Activated CD4-positive, alpha-beta T cell treated with anti-CD3 and anti-CD28 coated beads, Interleukin-2, Interleukin-4, amounts not matched to agents 100 ng/mL and 50 ng/mL, durations not matched to agents 16 hours and 8 hours (primary cell): Measurements from ENCODE around the gene FMN1.

Experiments used
- DNase-seq: peaks from one replicate; pipeline ENCODE4 v3.0.0-alpha.2; 2020; ENCODE audit warnings: low spot score

FMN1 gene

GRCh38 chr15:33048255-33048654 is 146.3 kb downstream of the FMN1 start:
- no peak for DNase-seq

GRCh38 chr15:33047077-33047476 is 147.4 kb downstream of the FMN1 start:
- DNase-seq, result no peak

GRCh38 chr15:33046329-33046728 is 148.2 kb downstream of the FMN1 start:
- DNase-seq, result no peak

- DNase-seq, result no peak
These were observed 149.3 kb downstream of the FMN1 start for GRCh38 chr15:33045066-33045810.

DNA sequence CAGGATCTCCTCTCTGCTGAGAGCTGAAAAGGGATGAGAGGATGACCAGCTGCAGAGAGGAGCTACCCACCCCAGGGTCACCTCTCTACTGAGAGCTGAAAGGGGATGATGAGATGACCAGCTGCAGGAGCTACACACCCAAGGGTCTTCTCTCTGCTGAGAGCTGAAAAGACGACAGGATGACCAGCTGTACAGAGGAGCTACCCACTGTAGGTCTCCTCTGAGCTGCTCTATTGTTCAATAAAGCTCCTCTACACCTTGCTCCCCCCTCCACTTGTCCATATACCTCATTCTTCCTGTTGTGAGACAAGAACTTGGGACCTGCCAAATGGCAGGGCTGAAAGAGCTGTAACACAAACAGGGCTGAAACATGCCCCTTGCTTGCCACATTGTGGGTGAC is 149.9 kb downstream of the FMN1 start:
- no peak for DNase-seq

DNA sequence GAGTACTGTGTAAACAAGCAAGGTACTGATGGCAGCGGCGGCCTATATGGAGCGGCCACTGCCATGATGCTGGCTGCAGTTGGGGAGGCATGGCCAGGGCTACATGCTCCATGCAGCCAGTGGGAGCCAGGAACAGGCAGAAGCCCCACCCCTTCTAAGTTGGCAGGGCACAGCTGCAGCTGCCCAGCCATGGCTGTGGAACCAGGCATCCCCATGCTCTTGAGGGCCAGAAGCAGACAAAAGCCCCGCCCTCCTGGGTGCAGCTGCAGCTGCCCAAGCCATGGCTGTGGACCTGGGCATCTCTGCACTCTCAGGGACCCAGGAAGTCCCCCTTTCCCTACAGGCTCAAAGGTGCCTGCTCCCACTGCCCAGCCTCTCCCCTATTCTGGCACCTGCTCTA is 150.9 kb downstream of the FMN1 start:
- DNase-seq, result no peak

DNA sequence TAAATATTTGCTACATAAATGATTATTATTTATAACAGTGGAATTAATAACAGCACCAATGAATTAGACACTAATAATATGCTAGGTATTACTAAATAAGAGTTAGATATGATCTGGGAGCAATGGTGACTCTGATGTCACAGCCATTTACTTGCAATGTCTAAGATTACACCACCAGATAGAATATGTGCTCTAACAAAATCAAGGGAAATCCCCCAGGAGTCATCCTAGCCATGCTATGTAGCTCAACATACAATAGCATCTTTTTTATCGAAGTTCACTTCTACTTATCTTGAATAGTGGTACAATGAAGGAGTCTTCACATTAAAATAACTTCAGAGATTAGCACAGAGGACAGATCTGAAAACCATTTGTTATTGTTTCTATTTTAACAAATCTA is 154.0 kb downstream of the FMN1 start:
- DNase-seq, result no peak

- no peak for DNase-seq
These were observed 159.9 kb downstream of the FMN1 start for GRCh38 chr15:33034588-33034987.

GRCh38 chr15:33032053-33032452 is 162.5 kb downstream of the FMN1 start:
- DNase-seq, result no peak

GRCh38 chr15:33031324-33031821 is 163.1 kb downstream of the FMN1 start:
- DNase-seq, result no peak

DNA sequence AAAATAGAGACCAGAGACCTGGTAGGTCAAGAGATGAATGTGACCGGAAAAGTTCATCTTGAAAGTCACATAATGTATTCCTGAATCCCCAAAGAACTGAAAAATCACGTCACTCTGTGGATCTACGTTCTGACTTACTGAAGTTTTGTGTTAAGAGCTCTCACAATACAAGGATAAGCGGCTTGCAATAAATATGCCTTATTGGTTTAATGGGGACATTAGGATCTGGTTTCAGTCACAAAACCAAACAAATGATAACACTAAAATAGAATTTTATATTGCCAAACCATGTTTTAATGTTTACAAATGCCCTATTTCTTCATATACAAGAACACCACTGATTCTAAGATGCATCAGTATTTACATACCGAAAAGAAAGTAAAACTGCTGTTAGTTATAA is 164.2 kb downstream of the FMN1 start:
- no peak for DNase-seq

DNA sequence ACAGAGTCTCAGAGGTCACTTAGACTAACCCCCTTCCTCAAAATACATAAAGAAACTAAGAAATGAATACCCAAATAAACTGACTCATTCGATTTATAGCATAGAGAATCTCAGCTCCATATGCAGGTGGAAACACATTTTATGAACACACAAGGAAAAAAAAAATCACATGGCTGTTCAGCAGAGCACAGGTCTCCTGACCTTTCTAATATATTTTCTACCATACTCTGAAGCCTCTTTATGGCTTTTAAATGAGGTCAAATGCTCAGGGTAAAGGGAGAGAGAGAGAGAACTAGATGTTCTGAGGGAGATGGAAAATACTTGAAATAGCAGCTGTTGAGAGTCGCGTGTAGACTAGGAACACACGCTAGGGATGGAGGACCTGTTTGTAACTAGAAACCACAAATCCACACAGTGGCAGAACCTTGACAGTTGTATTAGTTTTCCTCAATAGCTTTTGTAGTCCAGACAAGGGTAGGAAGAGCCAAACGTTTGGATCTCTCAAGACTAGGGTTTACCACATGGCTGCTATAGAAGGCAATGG is 165.3 kb downstream of the FMN1 start:
- DNase-seq, result no peak

DNA sequence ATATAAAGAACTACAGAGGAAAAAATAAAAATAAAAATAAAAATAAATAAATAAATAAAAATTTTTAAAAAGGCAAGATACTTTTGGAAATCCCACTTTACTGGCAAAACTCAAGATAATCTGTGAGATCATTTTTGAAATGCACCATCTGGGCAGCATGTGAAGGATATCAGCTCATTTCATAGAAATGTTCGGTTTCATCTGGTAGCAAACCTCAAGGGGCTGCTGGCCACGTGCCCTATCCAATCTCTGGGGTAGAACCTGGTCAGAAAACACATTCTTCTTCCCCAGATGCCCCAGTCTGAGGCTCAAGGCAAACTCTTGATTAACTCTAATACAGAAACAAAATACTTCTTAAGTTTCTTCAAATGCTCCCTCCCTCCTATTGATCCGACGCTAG is 166.0 kb downstream of the FMN1 start:
- DNase-seq, result no peak

- DNase-seq, result no peak
These were observed 167.0 kb downstream of the FMN1 start for GRCh38 chr15:33027306-33028035.

- no peak for DNase-seq
These were observed 167.9 kb downstream of the FMN1 start for GRCh38 chr15:33026614-33027013.

- no peak for DNase-seq
These were observed 171.9 kb downstream of the FMN1 start for GRCh38 chr15:33022629-33023028.

DNA sequence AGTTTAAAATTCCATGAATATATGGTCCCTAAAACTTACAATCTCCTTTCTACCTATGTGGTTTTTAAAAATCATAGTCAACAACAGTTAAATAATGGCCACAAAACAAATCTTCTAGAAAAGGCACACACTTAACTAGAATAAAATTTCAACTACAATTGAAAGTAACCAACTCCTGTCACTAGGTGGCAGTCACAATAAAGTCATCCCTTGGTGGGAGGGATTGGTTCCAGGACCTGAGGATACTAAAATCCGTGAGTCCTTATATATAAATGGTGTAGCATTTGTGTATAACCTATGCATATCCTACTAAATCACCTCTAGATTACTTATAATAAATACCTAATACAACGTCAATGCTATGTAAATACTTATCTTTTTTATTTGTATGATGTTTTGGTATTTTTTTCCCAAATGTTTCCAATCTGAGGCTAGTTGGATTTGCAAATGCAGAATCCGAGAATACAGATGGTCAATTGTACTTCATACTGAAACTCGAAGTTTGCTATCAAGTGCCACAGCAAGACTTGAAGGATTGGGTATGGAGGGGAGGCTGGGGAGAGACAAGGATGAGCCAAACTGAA is 172.6 kb downstream of the FMN1 start:
- DNase-seq, result peak; percentile 25

DNA sequence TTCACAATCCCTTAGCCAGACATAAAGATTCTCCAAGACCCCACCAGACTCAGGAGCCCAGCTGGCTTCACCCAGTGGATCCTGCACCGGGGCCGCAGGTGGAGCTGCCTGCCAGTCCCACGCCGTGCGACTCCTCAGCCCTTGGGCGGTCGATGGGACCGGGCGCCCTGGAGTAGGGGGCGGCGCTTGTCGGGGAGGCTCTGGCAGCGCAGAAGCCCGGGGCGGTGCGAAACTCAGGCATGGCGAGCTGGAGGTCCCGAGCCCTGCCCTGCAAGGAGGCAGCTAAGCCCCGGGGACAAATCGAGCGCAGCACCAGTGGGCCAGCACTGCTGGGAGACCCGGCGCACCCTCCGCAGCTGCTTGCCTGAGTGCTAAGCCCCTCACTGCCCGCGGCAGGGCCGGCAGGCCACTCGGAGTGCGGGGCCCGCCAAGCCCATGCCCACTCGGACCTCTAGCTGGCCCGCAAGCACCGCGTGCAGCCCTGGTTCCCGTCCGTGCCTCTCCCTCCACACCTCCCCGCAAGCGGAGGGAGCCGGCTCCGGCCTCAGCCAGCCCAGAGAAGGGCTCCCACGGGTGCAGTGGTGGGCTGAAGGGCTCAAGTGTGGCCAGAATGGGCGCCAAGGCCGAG is 175.0 kb downstream of the FMN1 start:
- DNase-seq, result no peak

DNA sequence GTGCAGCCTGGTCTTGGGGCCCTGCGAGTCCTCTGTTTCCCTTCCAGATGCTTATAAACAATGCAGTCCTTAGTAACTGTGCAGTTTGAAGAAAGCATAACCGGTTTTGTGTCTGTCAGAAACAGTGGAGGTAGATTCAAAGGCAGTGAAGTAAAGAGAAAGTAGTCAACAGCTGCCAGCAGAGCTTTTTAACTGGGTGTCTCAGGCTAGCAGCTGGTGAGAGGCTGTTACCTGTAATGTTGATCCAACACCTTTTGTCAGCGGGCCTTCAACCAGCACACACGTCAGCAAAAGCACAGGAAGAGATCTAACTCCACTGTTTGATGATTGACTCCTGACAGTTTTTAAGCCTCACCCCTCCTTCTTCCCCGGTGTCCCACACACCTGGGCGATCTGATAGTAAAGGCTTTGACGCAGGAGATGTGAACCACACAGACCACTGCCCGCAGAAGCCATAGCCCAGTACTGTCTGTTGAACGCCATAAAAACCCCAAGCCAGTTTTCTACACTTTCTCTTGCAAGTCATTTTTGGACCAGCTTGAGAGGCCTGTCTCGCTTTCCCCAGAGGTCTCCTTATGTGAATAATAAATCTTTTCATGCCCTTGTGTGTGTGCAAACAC is 178.0 kb downstream of the FMN1 start:
- no peak for DNase-seq

DNA sequence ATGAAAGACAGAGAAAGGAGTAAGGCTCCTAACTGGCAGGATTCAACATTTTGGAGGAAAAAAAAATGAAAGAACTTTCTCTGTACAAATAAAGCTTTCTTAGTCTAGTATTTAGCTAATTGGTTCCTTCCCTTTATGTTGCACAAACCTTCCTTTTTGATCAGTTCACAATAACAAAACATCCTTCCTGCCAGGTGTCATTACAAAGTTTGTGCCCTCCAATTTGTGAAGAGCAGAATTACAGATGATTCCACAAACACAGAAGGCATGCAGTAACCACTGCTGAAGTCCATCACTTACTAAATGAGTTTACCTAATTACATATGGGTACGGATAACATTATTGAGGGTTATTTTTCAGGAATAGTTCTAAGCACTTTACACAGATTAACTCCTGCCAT is 179.9 kb downstream of the FMN1 start:
- DNase-seq, result no peak

DNA sequence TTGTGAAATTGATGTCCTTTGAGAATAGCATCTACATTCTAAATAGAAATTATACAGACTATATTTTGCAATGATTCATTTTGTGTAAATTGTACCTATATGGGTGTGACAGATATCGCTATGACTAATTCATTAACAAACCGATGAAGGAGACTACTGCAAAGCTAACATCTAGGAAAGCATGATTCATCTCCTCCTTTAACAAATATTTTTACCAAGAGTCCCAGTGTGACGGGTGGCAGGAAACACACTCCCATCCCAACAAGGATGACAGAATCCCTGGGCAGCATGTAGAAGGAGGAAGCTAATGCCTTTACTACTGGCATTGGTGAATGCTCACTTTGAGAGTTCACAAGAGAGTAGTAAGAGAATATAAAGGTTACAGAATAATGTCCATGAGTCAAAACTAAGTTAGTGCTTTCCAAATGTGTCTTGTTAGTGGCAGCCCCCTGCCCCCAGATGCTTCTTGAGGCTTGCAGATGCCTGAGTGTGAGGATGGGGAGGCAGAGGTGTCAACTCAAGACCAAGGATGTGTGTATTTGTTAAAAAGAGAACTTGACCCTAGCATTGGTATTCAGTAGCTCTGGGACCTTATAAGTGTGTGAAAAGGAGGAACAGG is 180.6 kb downstream of the FMN1 start:
- peak; percentile 27 for DNase-seq

GRCh38 chr15:33011976-33012375 is 182.5 kb downstream of the FMN1 start:
- DNase-seq, result no peak
